IMR-90 (cell line): Measurements from ENCODE around the gene RXFP1. TPM values are rescaled to one million over a fixed set of nuclear protein-coding genes. Genes with fewer than 3 reads are reported as not detected.

Experiments used
- ATAC-seq: fragments of 200-7000 bp; cut with Tn5 transposase; 2 replicates; pipeline ENCODE4 v1.9.1; 2020; ENCODE audit warnings: low read depth, mild to moderate bottlenecking, moderate library complexity
- BruUV-seq: library from RNA; stranded (reverse); fragments of 400-500 nt; replicated peaks from 2 replicates; lab custom pipeline; 2021; lab: Mats Ljungman, UMichigan
- CTCF ChIA-PET: fragments of 300-600 bp; formaldehyde crosslinking; extraction: SDS; loops from one replicate; lab custom pipeline; 2021; ENCODE audit warnings: antibody characterized with exemption; lab: Yijun Ruan, JAX
- POLR2A ChIA-PET: fragments of 300-600 bp; sonication (Branson Sonifier 250); formaldehyde crosslinking; loops from one replicate; lab custom pipeline; 2022; ENCODE audit warnings: antibody characterized with exemption; ENCODE audit not compliant: unreplicated experiment; lab: Charles Lee
- DNase-seq: peaks from one replicate; pipeline ENCODE4 v3.0.0; 2013
- H2AFZ ChIP-seq: replicated peaks from 2 replicates; pipeline ENCODE3; 2013; ENCODE audit warnings: low read length, mild to moderate bottlenecking; ENCODE audit not compliant: poor library complexity
- H2AK5ac ChIP-seq: 2 replicates; pipeline ENCODE4 v1.6.1; 2013; ENCODE audit warnings: low read depth, low read length, inconsistent platforms
- H2AK9ac ChIP-seq: replicated peaks from 2 replicates; pipeline ENCODE3; 2013; ENCODE audit warnings: mild to moderate bottlenecking, low read depth, low read length, moderate library complexity; ENCODE audit not compliant: poor library complexity
- H2BK120ac ChIP-seq: 2 replicates; pipeline ENCODE4 v1.6.1; 2013; ENCODE audit warnings: low read depth, low read length, inconsistent platforms
- H2BK15ac ChIP-seq: 3 replicates; pipeline ENCODE4 v1.6.1; 2013; ENCODE audit warnings: low read depth, low read length, inconsistent platforms
- H2BK20ac ChIP-seq: 2 replicates; pipeline ENCODE4 v1.6.1; 2013; ENCODE audit warnings: low read depth, mild to moderate bottlenecking, inconsistent platforms, low read length, moderate library complexity
- H2BK5ac ChIP-seq: 2 replicates; pipeline ENCODE4 v1.6.1; 2013; ENCODE audit warnings: mild to moderate bottlenecking, low read depth, low read length, inconsistent platforms; ENCODE audit not compliant: poor library complexity, severe bottlenecking
- H3K14ac ChIP-seq: replicated peaks from 2 replicates; pipeline ENCODE4 v1.6.1; 2013; ENCODE audit warnings: low read depth, low read length, inconsistent platforms
- H3K18ac ChIP-seq: 2 replicates; pipeline ENCODE4 v1.6.1; 2013; ENCODE audit warnings: low read depth, low read length, control low read depth
- H3K23ac ChIP-seq: 2 replicates; pipeline ENCODE4 v1.6.1; 2013; ENCODE audit warnings: low read depth, low read length, inconsistent platforms
- H3K27ac ChIP-seq: 2 replicates; pipeline ENCODE4 v1.5.1; 2013; ENCODE audit warnings: mild to moderate bottlenecking, control low read depth, low read length; ENCODE audit not compliant: insufficient read depth
- H3K27me3 ChIP-seq: 2 replicates; pipeline ENCODE4 v1.6.1; 2013; ENCODE audit warnings: low read length; ENCODE audit not compliant: control insufficient read depth, insufficient read depth
- H3K36me3 ChIP-seq: 2 replicates; pipeline ENCODE4 v1.6.1; 2013; ENCODE audit warnings: low read length, mixed read lengths; ENCODE audit not compliant: control insufficient read depth, insufficient read depth
- H3K4ac ChIP-seq: 2 replicates; pipeline ENCODE4 v1.6.1; 2013; ENCODE audit warnings: low read depth, low read length, inconsistent platforms
- H3K4me1 ChIP-seq: 2 replicates; pipeline ENCODE4 v1.6.1; 2013; ENCODE audit warnings: low read length, mixed read lengths; ENCODE audit not compliant: control insufficient read depth, insufficient read depth
- H3K4me2 ChIP-seq: 2 replicates; pipeline ENCODE4 v1.6.1; 2013; ENCODE audit warnings: low read depth, mild to moderate bottlenecking, control low read depth, low read length, moderate library complexity
- H3K4me3 ChIP-seq: 2 replicates; pipeline ENCODE4 v1.5.1; 2013; ENCODE audit warnings: low read depth, mild to moderate bottlenecking, control low read depth, low read length, moderate library complexity; ENCODE audit not compliant: insufficient read depth
- H3K56ac ChIP-seq: 2 replicates; pipeline ENCODE4 v1.6.1; 2013; ENCODE audit warnings: low read length, inconsistent platforms; ENCODE audit not compliant: insufficient read depth; ENCODE audit errors: extremely low read depth
- H3K79me1 ChIP-seq, 2 experiments: 2 replicates each; pipeline ENCODE4 v1.6.1; 2013; ENCODE audit warnings: low read length in 2 of 2, inconsistent platforms in 1 of 2, low read depth in 1 of 2
- H3K9ac ChIP-seq: 2 replicates; pipeline ENCODE4 v1.6.1; 2013; ENCODE audit warnings: low read depth, low read length, control low read depth
- H3K9me1 ChIP-seq: 2 replicates; pipeline ENCODE4 v1.6.1; 2013; ENCODE audit warnings: low read length, inconsistent platforms; ENCODE audit not compliant: insufficient read depth
- H3K9me3 ChIP-seq: 2 replicates; pipeline ENCODE4 v1.6.1; 2013; ENCODE audit warnings: low read length; ENCODE audit not compliant: control insufficient read depth, insufficient read depth
- H4K20me1 ChIP-seq: 2 replicates; pipeline ENCODE4 v1.6.1; 2013; ENCODE audit warnings: low read length, inconsistent platforms; ENCODE audit not compliant: insufficient read depth
- H4K5ac ChIP-seq: 2 replicates; pipeline ENCODE4 v1.6.1; 2013; ENCODE audit warnings: mild to moderate bottlenecking, low read depth, low read length, control low read depth
- H4K8ac ChIP-seq, 2 experiments: 2 replicates each; pipeline ENCODE4 v1.6.1; 2013; ENCODE audit warnings: low read depth in 2 of 2, low read length in 2 of 2, control low read depth in 1 of 2, inconsistent platforms in 1 of 2
- H4K91ac ChIP-seq: 2 replicates; pipeline ENCODE4 v1.6.1; 2013; ENCODE audit warnings: low read depth, low read length, inconsistent platforms; ENCODE audit not compliant: insufficient read depth
- CHD1 ChIP-seq: IDR thresholded peaks from 2 replicates; pipeline ENCODE4 v1.6.1; 2012; ENCODE audit warnings: low read depth, low read length, improper control_type of control experiment
- ELK1 ChIP-seq: fragments of 150-350 bp; IDR thresholded peaks from 2 replicates; pipeline ENCODE4 v1.6.1; 2016; ENCODE audit warnings: low read depth, mild to moderate bottlenecking, low read length, moderate library complexity, borderline replicate concordance
- FOS ChIP-seq: fragments of 150-350 bp; IDR thresholded peaks from 2 replicates; pipeline ENCODE4 v1.6.1; 2016; ENCODE audit warnings: low read depth, low read length
- MAFK ChIP-seq: IDR thresholded peaks from 2 replicates; pipeline ENCODE4 v1.6.1; 2012; ENCODE audit warnings: low read depth, low read length, improper control_type of control experiment
- MAZ ChIP-seq: IDR thresholded peaks from 2 replicates; pipeline ENCODE4 v1.6.1; 2012; ENCODE audit warnings: low read depth, mild to moderate bottlenecking, low read length, improper control_type of control experiment, moderate library complexity, borderline replicate concordance
- MXI1 ChIP-seq: IDR thresholded peaks from 2 replicates; pipeline ENCODE4 v1.6.1; 2012; ENCODE audit warnings: low read depth, mild to moderate bottlenecking, low read length, moderate library complexity, borderline replicate concordance
- NFE2L2 ChIP-seq: fragments of 150-350 bp; IDR thresholded peaks from 2 replicates; pipeline ENCODE4 v1.6.1; 2016; ENCODE audit warnings: low read depth, mild to moderate bottlenecking, low read length
- POLR2A ChIP-seq: IDR thresholded peaks from 2 replicates; pipeline ENCODE4 v1.6.1; 2012; ENCODE audit warnings: mild to moderate bottlenecking, low read depth, low read length
- RAD21 ChIP-seq: IDR thresholded peaks from 2 replicates; pipeline ENCODE4 v1.6.1; 2012; ENCODE audit warnings: low read length, improper control_type of control experiment
- RCOR1 ChIP-seq: IDR thresholded peaks from 2 replicates; pipeline ENCODE4 v1.6.1; 2012; ENCODE audit warnings: mild to moderate bottlenecking, low read length, improper control_type of control experiment; ENCODE audit not compliant: insufficient replicate concordance
- RFX5 ChIP-seq: IDR thresholded peaks from 2 replicates; pipeline ENCODE4 v1.8.0; 2012; ENCODE audit warnings: low read depth, mild to moderate bottlenecking, low read length, moderate library complexity
- SMC3 ChIP-seq: fragments of 150-350 bp; IDR thresholded peaks from 2 replicates; pipeline ENCODE4 v1.6.1; 2016; ENCODE audit warnings: low read depth, mild to moderate bottlenecking, antibody characterized with exemption, low read length, moderate library complexity
- WGBS, 2 experiments: methylation state at CpG; one replicate each; pipeline versions ENCODE4 v1.1.5 to v1.1.7; 2013; ENCODE audit warnings: missing lambda C conversion rate in 2 of 2; ENCODE audit not compliant: insufficient read length in 1 of 2; ENCODE audit errors: extremely low coverage in 2 of 2; 5-methylcytosine and 5-hydroxymethylcytosine counted together
- dilution Hi-C: fragments of 300-500 bp; cut with HindIII; formaldehyde crosslinking; loops from one replicate; pipeline ENCODE4 v1.14.3; 2018; ENCODE audit warnings: low sequenced_read_pairs; ENCODE audit not compliant: unreplicated experiment
- in situ Hi-C: fragments of 300-500 bp; cut with MboI; formaldehyde crosslinking; loops from 3 replicates; pipeline ENCODE4 v1.14.3; 2019; ENCODE audit warnings: low sequenced_read_pairs, inconsistent platforms, mixed read lengths
- intact Hi-C: fragments of 100-400 bp; cut with micrococcal nuclease; formaldehyde crosslinking; loops from 2 replicates; pipeline ENCODE4 v1.10.0; 2022
- polyA plus RNA-seq, 3 experiments: library from polyadenylated mRNA; depleted of rRNA; stranded (reverse); fragments of >200 nt; gene quantifications; 2 replicates each; pipeline ENCODE4 v1.2.3, GENCODE V29; 2012; ENCODE audit warnings: low replicate concordance in 1 of 3
- total RNA-seq: library from RNA; depleted of rRNA; stranded (reverse); fragments of >200 nt; gene quantifications from 2 replicates; pipeline ENCODE4 v1.2.3, GENCODE V29; 2012
- TF ChIP-seq, protein P1 (sequence below): conservative IDR thresholded peaks from 2 replicates; pipeline ENCODE4 v1.5.1; 2012; ENCODE audit warnings: mild to moderate bottlenecking, low read depth, low read length, improper control_type of control experiment
- TF ChIP-seq, protein P2 (sequence below): fragments of 150-350 bp; IDR thresholded peaks from 2 replicates; pipeline ENCODE4 v1.6.1; 2017; ENCODE audit warnings: mild to moderate bottlenecking, antibody characterized with exemption, low read length, low read depth

RXFP1 gene
- total and polyA plus RNA-seq, 2 of the 4 experiments (the other 2 are of a cell fraction): not detected

- Histone ChIP-seq H3K14ac (no peak overlapping the region), H3K9me3 (no peaks in the 10 kb centered on the region), H4K20me1 (no peaks in the 10 kb centered on the region), H3K27ac (no peak overlapping the region), H3K9ac (no peak overlapping the region), H4K91ac (no peak overlapping the region), H3K79me1 (no peaks in the 10 kb centered on the region), H2AFZ (no peak overlapping the region), H3K9me1 (no peaks in the 10 kb centered on the region), H2AK5ac (no peak overlapping the region), H3K4me2 (no peak overlapping the region), H3K56ac (no peak overlapping the region), H3K23ac (no peak overlapping the region), H2BK15ac (no peak overlapping the region), H3K27me3 (no peaks in the 10 kb centered on the region), H3K4me3 (no peak overlapping the region), H3K4me1 (no peaks in the 10 kb centered on the region), H4K8ac (no peak overlapping the region), H3K18ac (no peak overlapping the region), H3K36me3 (no peaks in the 10 kb centered on the region), H2BK120ac (no peak overlapping the region), H2AK9ac (no peak overlapping the region), H2BK5ac (no peak overlapping the region), H4K5ac (no peak overlapping the region), H2BK20ac (no peak overlapping the region), H3K4ac (no peak overlapping the region)
- TF ChIP-seq CHD1: no peak
- no peak for TF ChIP-seq RCOR1
- no peak for TF ChIP-seq RAD21
- no peak for TF ChIP-seq POLR2A
- no peak for TF ChIP-seq MAFK
- no peak for TF ChIP-seq SMC3
- TF ChIP-seq, protein P1, sequence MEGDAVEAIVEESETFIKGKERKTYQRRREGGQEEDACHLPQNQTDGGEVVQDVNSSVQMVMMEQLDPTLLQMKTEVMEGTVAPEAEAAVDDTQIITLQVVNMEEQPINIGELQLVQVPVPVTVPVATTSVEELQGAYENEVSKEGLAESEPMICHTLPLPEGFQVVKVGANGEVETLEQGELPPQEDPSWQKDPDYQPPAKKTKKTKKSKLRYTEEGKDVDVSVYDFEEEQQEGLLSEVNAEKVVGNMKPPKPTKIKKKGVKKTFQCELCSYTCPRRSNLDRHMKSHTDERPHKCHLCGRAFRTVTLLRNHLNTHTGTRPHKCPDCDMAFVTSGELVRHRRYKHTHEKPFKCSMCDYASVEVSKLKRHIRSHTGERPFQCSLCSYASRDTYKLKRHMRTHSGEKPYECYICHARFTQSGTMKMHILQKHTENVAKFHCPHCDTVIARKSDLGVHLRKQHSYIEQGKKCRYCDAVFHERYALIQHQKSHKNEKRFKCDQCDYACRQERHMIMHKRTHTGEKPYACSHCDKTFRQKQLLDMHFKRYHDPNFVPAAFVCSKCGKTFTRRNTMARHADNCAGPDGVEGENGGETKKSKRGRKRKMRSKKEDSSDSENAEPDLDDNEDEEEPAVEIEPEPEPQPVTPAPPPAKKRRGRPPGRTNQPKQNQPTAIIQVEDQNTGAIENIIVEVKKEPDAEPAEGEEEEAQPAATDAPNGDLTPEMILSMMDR: no peak
- TF ChIP-seq ELK1: no peak
- TF ChIP-seq FOS: no peak
- TF ChIP-seq RFX5: no peak
- no peak for TF ChIP-seq MAZ
- TF ChIP-seq MXI1: no peak
- no peak for TF ChIP-seq NFE2L2
- TF ChIP-seq, protein P2, sequence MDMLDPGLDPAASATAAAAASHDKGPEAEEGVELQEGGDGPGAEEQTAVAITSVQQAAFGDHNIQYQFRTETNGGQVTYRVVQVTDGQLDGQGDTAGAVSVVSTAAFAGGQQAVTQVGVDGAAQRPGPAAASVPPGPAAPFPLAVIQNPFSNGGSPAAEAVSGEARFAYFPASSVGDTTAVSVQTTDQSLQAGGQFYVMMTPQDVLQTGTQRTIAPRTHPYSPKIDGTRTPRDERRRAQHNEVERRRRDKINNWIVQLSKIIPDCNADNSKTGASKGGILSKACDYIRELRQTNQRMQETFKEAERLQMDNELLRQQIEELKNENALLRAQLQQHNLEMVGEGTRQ: no peak
- DNase-seq (no peak), ATAC-seq (no peak)
- in situ Hi-C loops: no loop called here
- ChIA-PET POLR2A (no interaction called here), CTCF (no interaction called here)
- WGBS, 2 experiments: no CpG with 5 or more reads among the region's 11 CpGs
- no TSS peak for BruUV-seq
- intact Hi-C loops: no loop called here
- dilution Hi-C loops: no loop called here
These were observed 135.6 kb downstream of the RXFP1 start for GRCh38 chr4:158657291-158657690.
